Progenitor cell of endocrine pancreas (in vitro differentiated cells): ENCODE data around the gene ITGB6. TPM values are rescaled to one million over a fixed set of nuclear protein-coding genes. Genes with fewer than 3 reads are reported as not detected.

Experiments
- DNase-seq: peaks from one replicate; pipeline ENCODE4 v3.0.0; 2021; ENCODE audit warnings: low spot score; ENCODE audit not compliant: unreplicated experiment
- H3K27ac Mint-ChIP-seq: 2 replicates; pipeline ENCODE4 v1.8.0; 2021; ENCODE audit warnings: mild to moderate bottlenecking, moderate library complexity, mixed read lengths
- H3K27me3 Mint-ChIP-seq: 2 replicates; pipeline ENCODE4 v1.8.0; 2021; ENCODE audit warnings: mixed read lengths
- H3K36me3 Mint-ChIP-seq: 2 replicates; pipeline ENCODE4 v1.8.0; 2022; ENCODE audit warnings: mixed read lengths; ENCODE audit not compliant: insufficient read depth
- H3K4me1 Mint-ChIP-seq: 2 replicates; pipeline ENCODE4 v1.8.0; 2021; ENCODE audit warnings: low read depth, mixed read lengths
- H3K4me3 Mint-ChIP-seq: 2 replicates; pipeline ENCODE4 v1.8.0; 2021; ENCODE audit warnings: low read depth, mild to moderate bottlenecking, moderate library complexity, mixed read lengths
- H3K9me3 Mint-ChIP-seq: 2 replicates; pipeline ENCODE4 v1.8.0; 2021; ENCODE audit warnings: low read depth, mixed read lengths
- CTCF ChIP-seq: fragments of 200-600 bp; sonication (generic); IDR thresholded peaks from one replicate; pipeline ENCODE4 v1.5.0; 2021; ENCODE audit warnings: antibody characterized with exemption, mild to moderate bottlenecking; ENCODE audit not compliant: unreplicated experiment
- total RNA-seq: library from RNA; stranded (reverse); gene quantifications from 2 replicates; pipeline ENCODE4 v1.2.1, GENCODE V29; 2021

The ITGB6 gene
- total RNA-seq, 1 donor from 2014 or later = 6.7 TPM

- Mint-ChIP-seq H3K4me1 (peaks cover 16% of the 10 kb centered on the region), H3K27ac (no peak overlapping the region), H3K9me3 (no peaks in the 10 kb centered on the region), H3K27me3 (peaks cover 3% of the 10 kb centered on the region), H3K4me3 (no peak overlapping the region), H3K36me3 (no peaks in the 10 kb centered on the region)
- TF ChIP-seq CTCF = no peak
- DNase-seq = no peak
Observed at GRCh38 chr2:160242893-160243564, 43.0 kb upstream of the ITGB6 start.

GRCh38 chr2:160241251-160242137 is 41.4 kb upstream of the ITGB6 start:
- peaks cover 3% of the 10 kb centered on the region for H3K27me3 Mint-ChIP-seq
- peaks cover 16% of the 10 kb centered on the region for H3K4me1 Mint-ChIP-seq
- H3K36me3 Mint-ChIP-seq = no peaks in the 10 kb centered on the region
- DNase-seq = no peak
- no peaks in the 10 kb centered on the region for H3K9me3 Mint-ChIP-seq
- no peak overlapping the region for H3K4me3 Mint-ChIP-seq
- H3K27ac Mint-ChIP-seq = peak overlapping the region; percentile 27
- no peak for TF ChIP-seq CTCF

- no peaks in the 10 kb centered on the region for H3K9me3 Mint-ChIP-seq
- TF ChIP-seq CTCF = no peak
- H3K4me1 Mint-ChIP-seq = peaks cover 9% of the 10 kb centered on the region
- peaks cover 3% of the 10 kb centered on the region for H3K27me3 Mint-ChIP-seq
- no peaks in the 10 kb centered on the region for H3K36me3 Mint-ChIP-seq
- no peak overlapping the region for H3K27ac Mint-ChIP-seq
- DNase-seq = no peak
- no peak overlapping the region for H3K4me3 Mint-ChIP-seq
Observed at GRCh38 chr2:160239436-160239835, 39.4 kb upstream of the ITGB6 start.

- no peaks in the 10 kb centered on the region for H3K36me3 Mint-ChIP-seq
- H3K27ac Mint-ChIP-seq = no peak overlapping the region
- peaks cover 9% of the 10 kb centered on the region for H3K4me1 Mint-ChIP-seq
- no peaks in the 10 kb centered on the region for H3K9me3 Mint-ChIP-seq
- no peak for TF ChIP-seq CTCF
- H3K4me3 Mint-ChIP-seq = no peak overlapping the region
- DNase-seq = no peak
- peaks cover 3% of the 10 kb centered on the region for H3K27me3 Mint-ChIP-seq
Observed at GRCh38 chr2:160238392-160238791, 38.3 kb upstream of the ITGB6 start.

GRCh38 chr2:160232905-160233475 is 32.9 kb upstream of the ITGB6 start:
- H3K36me3 Mint-ChIP-seq = no peaks in the 10 kb centered on the region
- H3K27ac Mint-ChIP-seq = no peak overlapping the region
- H3K9me3 Mint-ChIP-seq = no peaks in the 10 kb centered on the region
- no peaks in the 10 kb centered on the region for H3K27me3 Mint-ChIP-seq
- TF ChIP-seq CTCF = no peak
- peaks cover 18% of the 10 kb centered on the region for H3K4me1 Mint-ChIP-seq
- DNase-seq = no peak
- H3K4me3 Mint-ChIP-seq = no peak overlapping the region
